Bronchial epithelial cell (primary cell): ENCODE results near the gene GABRD. TPM values are rescaled to one million over a fixed set of nuclear protein-coding genes. Genes with fewer than 3 reads are reported as not detected.
A peak's percentile ranks its signal among the peaks of the same experiment; 100 is the strongest.

ENCODE experiments used
- DNase-seq: peaks from one replicate; pipeline ENCODE4 v3.0.0-alpha.2; 2010; ENCODE audit warnings: low read depth
- FAIRE-seq: peaks from 2 replicates; lab custom pipeline; 2011; peaks lifted over from hg19 to GRCh38; lab: Jason Lieb, UNC
- H3K27me3 ChIP-seq: 2 replicates; pipeline ENCODE4 v1.5.1; 2011; ENCODE audit warnings: low read length; ENCODE audit not compliant: control insufficient read depth, insufficient read depth
- H3K36me3 ChIP-seq: 2 replicates; pipeline ENCODE4 v1.5.1; 2011; ENCODE audit warnings: low read length; ENCODE audit not compliant: control insufficient read depth, insufficient read depth
- H3K4me3 ChIP-seq: 2 replicates; pipeline ENCODE4 v1.5.1; 2011; ENCODE audit warnings: mild to moderate bottlenecking, low read depth, low read length, control low read depth
- total RNA-seq: library from RNA; depleted of rRNA; stranded (reverse); fragments of >200 nt; gene quantifications from 2 replicates; pipeline ENCODE4 v1.2.1, GENCODE V29; 2014
- TF ChIP-seq, protein P1 (sequence below): IDR thresholded peaks from 2 replicates; pipeline ENCODE4 v1.5.1; 2011; ENCODE audit warnings: mild to moderate bottlenecking, moderate library complexity, low read length, control low read depth, inconsistent platforms; ENCODE audit not compliant: insufficient read depth, severe bottlenecking

The GABRD gene
- total RNA-seq, 1 donor from 2014 or later, result not detected

DNA sequence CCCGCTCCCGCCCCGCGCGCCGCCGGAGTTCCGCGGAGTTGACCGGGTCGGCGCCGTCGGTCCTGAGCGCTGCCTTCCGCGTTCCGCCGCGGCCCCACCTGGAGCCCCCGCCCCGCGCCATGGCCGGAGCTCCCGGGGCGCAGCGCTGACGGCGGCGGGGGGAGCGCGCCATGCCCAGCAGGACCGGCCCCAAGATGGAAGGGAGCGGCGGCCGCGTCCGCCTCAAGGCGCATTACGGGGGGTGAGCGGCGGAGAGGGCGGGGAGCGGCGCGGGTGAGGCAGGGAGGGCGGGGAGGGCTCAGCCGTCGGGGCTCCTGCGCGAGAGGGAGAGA is 31.3 kb downstream of the GABRD start:
- DNase-seq, result peak; percentile 17
- Histone ChIP-seq H3K36me3 (peaks cover 2% of the 10 kb centered on the region), H3K4me3 (peak overlapping the region; percentile 93), H3K27me3 (no peaks in the 10 kb centered on the region)
- no peak for FAIRE-seq
- TF ChIP-seq, protein P1, sequence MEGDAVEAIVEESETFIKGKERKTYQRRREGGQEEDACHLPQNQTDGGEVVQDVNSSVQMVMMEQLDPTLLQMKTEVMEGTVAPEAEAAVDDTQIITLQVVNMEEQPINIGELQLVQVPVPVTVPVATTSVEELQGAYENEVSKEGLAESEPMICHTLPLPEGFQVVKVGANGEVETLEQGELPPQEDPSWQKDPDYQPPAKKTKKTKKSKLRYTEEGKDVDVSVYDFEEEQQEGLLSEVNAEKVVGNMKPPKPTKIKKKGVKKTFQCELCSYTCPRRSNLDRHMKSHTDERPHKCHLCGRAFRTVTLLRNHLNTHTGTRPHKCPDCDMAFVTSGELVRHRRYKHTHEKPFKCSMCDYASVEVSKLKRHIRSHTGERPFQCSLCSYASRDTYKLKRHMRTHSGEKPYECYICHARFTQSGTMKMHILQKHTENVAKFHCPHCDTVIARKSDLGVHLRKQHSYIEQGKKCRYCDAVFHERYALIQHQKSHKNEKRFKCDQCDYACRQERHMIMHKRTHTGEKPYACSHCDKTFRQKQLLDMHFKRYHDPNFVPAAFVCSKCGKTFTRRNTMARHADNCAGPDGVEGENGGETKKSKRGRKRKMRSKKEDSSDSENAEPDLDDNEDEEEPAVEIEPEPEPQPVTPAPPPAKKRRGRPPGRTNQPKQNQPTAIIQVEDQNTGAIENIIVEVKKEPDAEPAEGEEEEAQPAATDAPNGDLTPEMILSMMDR, result no peak

DNA sequence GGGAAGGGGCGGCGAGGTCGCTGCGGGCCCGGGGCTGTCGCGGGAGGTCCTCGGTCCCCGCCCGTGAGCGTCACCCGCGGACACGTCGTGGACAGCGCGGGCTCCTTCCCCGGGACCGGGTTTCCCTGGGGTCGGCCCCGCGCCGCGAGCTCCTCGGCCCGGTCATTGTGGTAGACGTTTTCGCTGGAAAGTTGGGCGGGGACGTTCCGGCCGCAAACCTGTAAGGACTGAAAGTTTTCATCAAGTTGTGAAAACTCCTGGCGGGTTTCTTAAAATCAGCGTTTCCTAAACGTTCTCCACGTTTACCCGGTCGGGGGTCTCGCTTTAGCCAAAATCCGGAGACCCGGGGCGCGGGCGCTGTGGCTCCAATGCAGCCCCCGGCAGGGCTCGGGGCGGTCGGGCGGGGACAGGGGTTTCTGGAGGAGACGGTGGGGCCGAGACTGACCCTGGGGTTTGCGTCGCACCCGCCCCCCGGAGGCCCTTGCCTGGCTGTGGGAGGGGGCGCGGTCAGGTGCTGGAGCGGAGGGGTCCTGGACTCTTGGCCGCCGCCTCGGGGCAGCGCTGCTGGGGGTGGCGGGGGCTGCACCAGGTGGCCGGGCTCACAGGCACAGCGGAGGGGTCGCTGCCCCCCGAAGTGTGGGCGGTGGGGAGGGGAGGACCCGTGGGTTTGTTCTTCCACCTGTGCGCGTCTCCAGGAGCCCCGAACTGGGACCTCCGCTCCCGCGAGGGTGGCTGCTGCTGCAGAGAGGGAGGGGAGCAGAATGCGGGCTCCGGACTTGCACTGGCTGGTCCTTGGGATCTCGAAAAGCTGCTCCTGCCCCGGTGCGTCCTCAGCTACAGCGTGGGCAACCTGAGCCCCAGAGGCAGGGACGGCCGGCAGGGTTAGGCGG is 31.9 kb downstream of the GABRD start:
- H3K4me3 ChIP-seq, result peak overlapping the region; percentile 93
- H3K36me3 ChIP-seq, result peaks cover 5% of the 10 kb centered on the region
- TF ChIP-seq, protein P1, result no peak
- FAIRE-seq (no peak), DNase-seq (no peak)
- no peaks in the 10 kb centered on the region for H3K27me3 ChIP-seq

DNA sequence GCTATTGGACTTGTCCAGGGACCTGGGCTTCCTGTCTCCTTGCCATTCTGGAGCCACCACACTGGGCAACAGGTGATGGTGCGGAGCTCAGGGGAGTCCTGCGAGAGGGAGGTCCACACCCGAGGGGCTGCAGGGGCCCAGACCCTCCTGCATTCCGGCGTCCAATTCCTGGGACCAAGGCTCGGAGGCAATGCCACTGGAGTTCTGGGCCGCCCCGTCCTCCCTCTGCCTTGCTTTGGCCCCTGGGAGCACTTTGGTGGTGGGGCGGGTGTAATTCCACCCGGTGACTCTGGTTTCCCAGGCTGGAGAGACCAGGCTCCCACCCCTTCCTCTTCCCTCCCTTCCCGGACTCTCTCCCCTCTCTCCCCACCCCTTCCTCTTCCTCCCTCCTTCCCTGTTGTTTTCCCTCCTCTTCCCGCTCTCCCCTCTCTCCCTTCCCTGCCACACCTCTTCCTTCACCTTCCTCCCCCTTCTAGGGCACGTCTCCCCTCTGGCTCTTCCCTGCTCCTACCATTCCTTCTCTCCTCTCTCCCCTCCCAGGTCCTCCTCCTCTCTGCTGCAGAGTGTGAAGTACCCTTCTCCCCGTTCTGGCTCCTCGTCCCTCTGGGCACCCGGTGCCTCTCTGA is 33.0 kb downstream of the GABRD start:
- DNase-seq, result no peak
- TF ChIP-seq, protein P1, result no peak
- H3K36me3 ChIP-seq, result peaks cover 8% of the 10 kb centered on the region
- H3K27me3 ChIP-seq, result no peaks in the 10 kb centered on the region
- H3K4me3 ChIP-seq, result no peak overlapping the region
- no peak for FAIRE-seq

DNA sequence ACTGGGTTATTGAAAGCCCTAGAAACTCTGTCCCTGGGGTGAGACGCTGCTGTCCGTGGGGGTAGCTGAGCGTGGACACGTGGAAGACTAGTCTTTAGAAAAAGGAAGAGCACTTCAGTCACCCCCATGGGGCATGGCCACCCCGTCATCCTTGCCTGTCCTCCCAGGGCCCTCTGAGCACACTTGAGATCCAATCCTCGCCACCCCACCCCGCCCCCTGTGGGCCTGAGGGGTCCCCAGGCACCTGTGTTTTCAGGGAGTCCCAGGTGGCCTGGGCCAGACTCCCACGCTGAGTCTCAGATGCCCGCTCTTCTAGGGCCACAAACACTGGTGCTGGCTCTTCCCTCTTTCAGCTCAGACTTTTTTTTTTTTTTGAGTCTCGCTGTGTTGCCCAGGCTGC is 33.6 kb downstream of the GABRD start:
- H3K36me3 ChIP-seq, result peaks cover 8% of the 10 kb centered on the region
- no peak overlapping the region for H3K4me3 ChIP-seq
- DNase-seq (no peak), FAIRE-seq (no peak)
- TF ChIP-seq, protein P1, result no peak
- H3K27me3 ChIP-seq, result no peaks in the 10 kb centered on the region

DNA sequence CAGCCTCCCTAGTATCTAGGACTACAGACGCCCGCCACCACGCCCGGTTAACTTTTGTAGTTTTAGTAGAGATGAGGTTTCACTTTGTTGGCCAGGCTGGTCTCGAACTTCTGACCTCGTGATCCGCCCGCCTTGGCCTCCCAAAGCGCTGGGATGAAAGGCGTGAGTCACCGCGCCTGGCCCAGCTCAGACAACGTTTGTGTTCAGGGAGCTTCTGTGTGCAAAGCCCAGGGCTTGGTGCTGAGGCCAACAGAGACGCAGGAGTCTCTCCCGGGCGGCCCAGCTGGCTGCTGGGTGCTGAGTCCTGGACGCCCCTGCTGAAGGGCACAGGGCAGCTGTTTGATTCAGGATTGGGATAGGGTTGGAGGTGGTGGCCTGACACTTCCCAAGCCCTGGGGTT is 34.1 kb downstream of the GABRD start:
- no peak for DNase-seq
- Histone ChIP-seq H3K36me3 (peaks cover 8% of the 10 kb centered on the region), H3K27me3 (no peaks in the 10 kb centered on the region), H3K4me3 (no peak overlapping the region)
- TF ChIP-seq, protein P1, result no peak
- no peak for FAIRE-seq
